H9 (cell line): Measurements from ENCODE around the gene POU2AF3. TPM values are rescaled to one million over a fixed set of nuclear protein-coding genes. Genes with fewer than 3 reads are reported as not detected.

ENCODE experiments used
- DNase-seq: peaks from one replicate; pipeline ENCODE4 v3.0.0-alpha.2; 2017
- H2AFZ ChIP-seq: one replicate; pipeline ENCODE4 v1.6.1; 2013; ENCODE audit warnings: mild to moderate bottlenecking, low read length, control low read depth, moderate library complexity
- H2AK5ac ChIP-seq: 2 replicates; pipeline ENCODE4 v1.6.1; 2013; ENCODE audit warnings: low read length, control low read depth, mixed read lengths; ENCODE audit not compliant: insufficient read length
- H2BK120ac ChIP-seq: one replicate; pipeline ENCODE4 v1.6.1; 2013; ENCODE audit warnings: low read depth, mild to moderate bottlenecking, low read length, control low read depth, inconsistent platforms; ENCODE audit not compliant: poor library complexity, severe bottlenecking
- H2BK12ac ChIP-seq: 2 replicates; pipeline ENCODE4 v1.6.1; 2013; ENCODE audit warnings: low read length, control low read depth, mixed read lengths, low read depth; ENCODE audit not compliant: insufficient read length
- H2BK15ac ChIP-seq: 2 replicates; pipeline ENCODE4 v1.6.1; 2013; ENCODE audit warnings: low read depth, low read length, control low read depth
- H2BK20ac ChIP-seq: one replicate; pipeline ENCODE4 v1.6.1; 2013; ENCODE audit warnings: low read depth, mild to moderate bottlenecking, low read length, control low read depth, inconsistent platforms; ENCODE audit not compliant: poor library complexity, severe bottlenecking
- H2BK5ac ChIP-seq: 2 replicates; pipeline ENCODE4 v1.6.1; 2013; ENCODE audit warnings: low read length, control low read depth, mixed read lengths; ENCODE audit not compliant: insufficient read length
- H3K14ac ChIP-seq: 2 replicates; pipeline ENCODE4 v1.6.1; 2013; ENCODE audit warnings: low read length, control low read depth; ENCODE audit not compliant: insufficient read depth
- H3K18ac ChIP-seq: 2 replicates; pipeline ENCODE4 v1.6.1; 2013; ENCODE audit warnings: low read depth, mild to moderate bottlenecking, mixed read lengths, low read length, control low read depth; ENCODE audit not compliant: insufficient read length
- H3K23ac ChIP-seq: 2 replicates; pipeline ENCODE4 v1.6.1; 2013; ENCODE audit warnings: low read length, control low read depth, mixed read lengths, low read depth; ENCODE audit not compliant: insufficient read length
- H3K23me2 ChIP-seq: 2 replicates; pipeline ENCODE4 v1.6.1; 2013; ENCODE audit warnings: low read depth, mild to moderate bottlenecking, mixed read lengths, low read length, control low read depth; ENCODE audit not compliant: insufficient read length, poor library complexity, severe bottlenecking
- H3K27ac ChIP-seq: 2 replicates; pipeline ENCODE4 v1.5.1; 2013; ENCODE audit warnings: low read length, control low read depth, mixed read lengths, low read depth; ENCODE audit not compliant: insufficient read length
- H3K27me3 ChIP-seq: 2 replicates; pipeline ENCODE4 v1.6.1; 2013; ENCODE audit warnings: low read length, control low read depth, inconsistent platforms; ENCODE audit not compliant: insufficient read depth
- H3K4ac ChIP-seq: 2 replicates; pipeline ENCODE4 v1.6.1; 2013; ENCODE audit warnings: low read depth, mild to moderate bottlenecking, control low read depth, inconsistent platforms, low read length, moderate library complexity
- H3K4me1 ChIP-seq: 2 replicates; pipeline ENCODE4 v1.6.1; 2013; ENCODE audit warnings: low read length, control low read depth, inconsistent platforms; ENCODE audit not compliant: insufficient read depth
- H3K4me2 ChIP-seq: 2 replicates; pipeline ENCODE4 v1.6.1; 2013; ENCODE audit warnings: low read length, control low read depth, mixed read lengths; ENCODE audit not compliant: insufficient read length, insufficient read depth
- H3K56ac ChIP-seq: 2 replicates; pipeline ENCODE4 v1.6.1; 2013; ENCODE audit warnings: low read depth, mild to moderate bottlenecking, mixed read lengths, low read length, control low read depth; ENCODE audit not compliant: insufficient read length
- H3K79me1 ChIP-seq: 2 replicates; pipeline ENCODE4 v1.6.1; 2013; ENCODE audit warnings: low read depth, mild to moderate bottlenecking, moderate library complexity, low read length, control low read depth, inconsistent platforms; ENCODE audit not compliant: insufficient read depth, poor library complexity, severe bottlenecking
- H3K79me2 ChIP-seq: 2 replicates; pipeline ENCODE4 v1.6.1; 2013; ENCODE audit warnings: low read length, control low read depth, inconsistent platforms; ENCODE audit not compliant: insufficient read depth
- H3K9ac ChIP-seq: 2 replicates; pipeline ENCODE4 v1.6.1; 2013; ENCODE audit warnings: low read length, control low read depth, mixed read lengths; ENCODE audit not compliant: insufficient read length; ENCODE audit errors: extremely low read depth
- H3K9me3 ChIP-seq: one replicate; pipeline ENCODE4 v1.6.1; 2013; ENCODE audit warnings: low read depth, low read length, inconsistent platforms; ENCODE audit not compliant: control insufficient read depth
- H3T11ph ChIP-seq: one replicate; pipeline ENCODE4 v1.6.1; 2013; ENCODE audit warnings: mild to moderate bottlenecking, low read length, control low read depth, inconsistent platforms
- H4K20me1 ChIP-seq: one replicate; pipeline ENCODE4 v1.6.1; 2013; ENCODE audit not compliant: control insufficient read depth, insufficient read length, insufficient read depth
- H4K5ac ChIP-seq: 2 replicates; pipeline ENCODE4 v1.6.1; 2013; ENCODE audit warnings: low read depth, mild to moderate bottlenecking, mixed read lengths, low read length, control low read depth; ENCODE audit not compliant: insufficient read length
- H4K8ac ChIP-seq: replicated peaks from 2 replicates; pipeline ENCODE4 v1.6.1; 2013; ENCODE audit warnings: low read length, control low read depth, mixed read lengths, low read depth; ENCODE audit not compliant: insufficient read length
- H4K91ac ChIP-seq: 2 replicates; pipeline ENCODE4 v1.6.1; 2013; ENCODE audit warnings: low read depth, mild to moderate bottlenecking, moderate library complexity, mixed read lengths, low read length, control low read depth; ENCODE audit not compliant: insufficient read length
- H3K27ac Mint-ChIP-seq, 3 experiments: 2 replicates in 2 of 3; 3 replicates in 1 of 3; pipeline ENCODE4 v1.8.0; 2020 to 2021; ENCODE audit warnings: mixed read lengths in 3 of 3, mild to moderate bottlenecking in 1 of 3, moderate library complexity in 1 of 3
- H3K27me3 Mint-ChIP-seq: 2 replicates; pipeline ENCODE4 v1.8.0; 2021; ENCODE audit warnings: low read depth, mild to moderate bottlenecking, moderate library complexity, mixed read lengths
- H3K36me3 Mint-ChIP-seq, 3 experiments: 2 replicates in 2 of 3; 3 replicates in 1 of 3; pipeline ENCODE4 v1.8.0; 2020 to 2021; ENCODE audit warnings: low read depth in 3 of 3, mixed read lengths in 3 of 3; ENCODE audit not compliant: insufficient read depth in 1 of 3
- H3K4me1 Mint-ChIP-seq, 2 experiments: 2 replicates each; pipeline ENCODE4 v1.8.0; 2020; ENCODE audit warnings: mixed read lengths in 2 of 2
- H3K4me3 Mint-ChIP-seq, 2 experiments: 2 replicates in 1 of 2; 3 replicates in 1 of 2; pipeline ENCODE4 v1.8.0; 2020 to 2021; ENCODE audit warnings: mild to moderate bottlenecking in 2 of 2, mixed read lengths in 2 of 2, moderate library complexity in 1 of 2
- H3K9me3 Mint-ChIP-seq, 2 experiments: 2 replicates in 1 of 2; 3 replicates in 1 of 2; pipeline ENCODE4 v1.8.0; 2020; ENCODE audit warnings: mild to moderate bottlenecking in 2 of 2, mixed read lengths in 2 of 2, moderate library complexity in 1 of 2
- WGBS: extraction: QIAGEN DNeasy Blood & Tissue Kit; methylation state at CpG from one replicate; pipeline ENCODE4 v1.1.7; 2013; ENCODE audit warnings: missing lambda C conversion rate, low lambda C conversion rate, mixed read lengths; ENCODE audit not compliant: insufficient read length; ENCODE audit errors: extremely low coverage; 5-methylcytosine and 5-hydroxymethylcytosine counted together
- total RNA-seq: library from RNA; stranded (reverse); gene quantifications from 2 replicates; pipeline ENCODE4 v1.2.1, GENCODE V29; 2021
- TF ChIP-seq, protein P1 (sequence below): fragments of 200-600 bp; sonication (generic); conservative IDR thresholded peaks from 3 replicates; pipeline ENCODE4 v1.8.0; 2021; ENCODE audit warnings: antibody characterized with exemption, mild to moderate bottlenecking

Gene POU2AF3
- total RNA-seq, 1 experiment from 2014 or later = 0.52 TPM

- Histone ChIP-seq H3K56ac (no peak overlapping the region), H3K79me2 (no peaks in the 10 kb centered on the region), H3K4me2 (no peak overlapping the region), H4K91ac (no peak overlapping the region), H2BK15ac (no peak overlapping the region), H4K8ac (no peak overlapping the region), H3K9ac (no peak overlapping the region), H3K18ac (no peak overlapping the region), H3K4me1 (no peaks in the 10 kb centered on the region), H3K9me3 (no peaks in the 10 kb centered on the region), H2BK20ac (no peak overlapping the region), H2BK12ac (no peak overlapping the region), H3K27ac (no peak overlapping the region), H3K23me2 (no peaks in the 10 kb centered on the region), H2AK5ac (no peak overlapping the region), H3K14ac (no peak overlapping the region), H2BK5ac (no peak overlapping the region), H3K23ac (no peak overlapping the region), H4K5ac (no peak overlapping the region), H3K4ac (no peak overlapping the region), H3K79me1 (no peaks in the 10 kb centered on the region), H2AFZ (no peak overlapping the region), H4K20me1 (no peaks in the 10 kb centered on the region), H3T11ph (no peak overlapping the region), H2BK120ac (no peak overlapping the region), H3K27me3 (no peaks in the 10 kb centered on the region)
- Mint-ChIP-seq H3K27ac (no peak overlapping the region), H3K27me3 (peaks cover 5% of the 10 kb centered on the region; the same call in 1 of the 2 replicates), H3K4me1 (0 out of 4 replicates have a peak, but pooled peaks cover 2 to 7% of the 10 kb centered on the region in 2 experiments), H3K36me3 (no peaks in the 10 kb centered on the region), H3K4me3 (no peak overlapping the region), H3K9me3 (no peaks in the 10 kb centered on the region)
- DNase-seq = no peak
- WGBS = no CpG with 5 or more reads among the region's 3 CpGs
- TF ChIP-seq, protein P1, sequence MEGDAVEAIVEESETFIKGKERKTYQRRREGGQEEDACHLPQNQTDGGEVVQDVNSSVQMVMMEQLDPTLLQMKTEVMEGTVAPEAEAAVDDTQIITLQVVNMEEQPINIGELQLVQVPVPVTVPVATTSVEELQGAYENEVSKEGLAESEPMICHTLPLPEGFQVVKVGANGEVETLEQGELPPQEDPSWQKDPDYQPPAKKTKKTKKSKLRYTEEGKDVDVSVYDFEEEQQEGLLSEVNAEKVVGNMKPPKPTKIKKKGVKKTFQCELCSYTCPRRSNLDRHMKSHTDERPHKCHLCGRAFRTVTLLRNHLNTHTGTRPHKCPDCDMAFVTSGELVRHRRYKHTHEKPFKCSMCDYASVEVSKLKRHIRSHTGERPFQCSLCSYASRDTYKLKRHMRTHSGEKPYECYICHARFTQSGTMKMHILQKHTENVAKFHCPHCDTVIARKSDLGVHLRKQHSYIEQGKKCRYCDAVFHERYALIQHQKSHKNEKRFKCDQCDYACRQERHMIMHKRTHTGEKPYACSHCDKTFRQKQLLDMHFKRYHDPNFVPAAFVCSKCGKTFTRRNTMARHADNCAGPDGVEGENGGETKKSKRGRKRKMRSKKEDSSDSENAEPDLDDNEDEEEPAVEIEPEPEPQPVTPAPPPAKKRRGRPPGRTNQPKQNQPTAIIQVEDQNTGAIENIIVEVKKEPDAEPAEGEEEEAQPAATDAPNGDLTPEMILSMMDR = no peak
Observed at GRCh38 chr11:111310088-111310487, 11.7 kb downstream of the POU2AF3 start.
